Chondrocyte (in vitro differentiated cells): Measurements from ENCODE around the gene RPUSD4. TPM values are rescaled to one million over a fixed set of nuclear protein-coding genes. Genes with fewer than 3 reads are reported as not detected.

Experiments used
- DNase-seq: peaks from one replicate; pipeline ENCODE4 v3.0.0; 2021; ENCODE audit warnings: mixed read lengths, low spot score
- H3K27ac Mint-ChIP-seq: one replicate; pipeline ENCODE4 v1.8.0; 2021; ENCODE audit warnings: mild to moderate bottlenecking, moderate library complexity, mixed read lengths; ENCODE audit not compliant: unreplicated experiment
- H3K27me3 Mint-ChIP-seq: 2 replicates; pipeline ENCODE4 v1.8.0; 2021; ENCODE audit warnings: low read depth, mixed read lengths
- H3K36me3 Mint-ChIP-seq: 2 replicates; pipeline ENCODE4 v1.8.0; 2021; ENCODE audit warnings: low read depth, mixed read lengths
- H3K4me1 Mint-ChIP-seq: 2 replicates; pipeline ENCODE4 v1.8.0; 2021; ENCODE audit warnings: low read depth, mild to moderate bottlenecking, mixed read lengths
- H3K4me3 Mint-ChIP-seq: one replicate; pipeline ENCODE4 v1.8.0; 2021; ENCODE audit warnings: mild to moderate bottlenecking, moderate library complexity, mixed read lengths; ENCODE audit not compliant: unreplicated experiment
- H3K9me3 Mint-ChIP-seq: 2 replicates; pipeline ENCODE4 v1.8.0; 2021; ENCODE audit warnings: low read depth, mixed read lengths
- CTCF ChIP-seq: fragments of 200-600 bp; sonication (generic); IDR thresholded peaks from 2 replicates; pipeline ENCODE4 v1.5.0; 2021; ENCODE audit warnings: antibody characterized with exemption, mild to moderate bottlenecking, moderate library complexity
- total RNA-seq: library from RNA; stranded (reverse); gene quantifications from 3 replicates; pipeline ENCODE4 v1.2.1, GENCODE V29; 2021

The RPUSD4 gene
- total RNA-seq, 1 donor from 2014 or later, result 16.2 TPM

GRCh38 chr11:126224647-126225294 lies 13.3 kb upstream of the RPUSD4 start:
- Mint-ChIP-seq H3K36me3 (no peaks in the 10 kb centered on the region), H3K27me3 (no peaks in the 10 kb centered on the region), H3K4me1 (peaks cover 10% of the 10 kb centered on the region), H3K4me3 (no peak overlapping the region), H3K27ac (no peak overlapping the region), H3K9me3 (no peaks in the 10 kb centered on the region)
- no peak for DNase-seq
- no peak for TF ChIP-seq CTCF

- no peak for TF ChIP-seq CTCF
- Mint-ChIP-seq H3K9me3 (no peaks in the 10 kb centered on the region), H3K4me3 (no peak overlapping the region), H3K4me1 (peaks cover 8% of the 10 kb centered on the region), H3K36me3 (no peaks in the 10 kb centered on the region), H3K27me3 (no peaks in the 10 kb centered on the region), H3K27ac (no peak overlapping the region)
- no peak for DNase-seq
Observed at GRCh38 chr11:126219547-126219946, 8.1 kb upstream of the RPUSD4 start.

- H3K9me3 Mint-ChIP-seq, result no peaks in the 10 kb centered on the region
- no peak for DNase-seq
- peaks cover 24% of the 10 kb centered on the region for H3K4me1 Mint-ChIP-seq
- H3K36me3 Mint-ChIP-seq, result no peaks in the 10 kb centered on the region
- no peak overlapping the region for H3K4me3 Mint-ChIP-seq
- no peaks in the 10 kb centered on the region for H3K27me3 Mint-ChIP-seq
- TF ChIP-seq CTCF, result no peak
- no peak overlapping the region for H3K27ac Mint-ChIP-seq
Observed at GRCh38 chr11:126217491-126217890, 6.0 kb upstream of the RPUSD4 start.

GRCh38 chr11:126216526-126217305 lies 5.3 kb upstream of the RPUSD4 start:
- Mint-ChIP-seq H3K36me3 (no peaks in the 10 kb centered on the region), H3K27me3 (no peaks in the 10 kb centered on the region), H3K4me3 (no peak overlapping the region), H3K4me1 (peaks cover 30% of the 10 kb centered on the region), H3K27ac (no peak overlapping the region), H3K9me3 (no peaks in the 10 kb centered on the region)
- no peak for DNase-seq
- TF ChIP-seq CTCF, result no peak

GRCh38 chr11:126214841-126215240 lies 3.4 kb upstream of the RPUSD4 start:
- H3K9me3 Mint-ChIP-seq, result no peaks in the 10 kb centered on the region
- no peaks in the 10 kb centered on the region for H3K36me3 Mint-ChIP-seq
- H3K27ac Mint-ChIP-seq, result no peak overlapping the region
- no peak overlapping the region for H3K4me3 Mint-ChIP-seq
- DNase-seq, result no peak
- no peak for TF ChIP-seq CTCF
- no peaks in the 10 kb centered on the region for H3K27me3 Mint-ChIP-seq
- peaks cover 42% of the 10 kb centered on the region for H3K4me1 Mint-ChIP-seq
